ENCODE results near the gene MKI67.

Gene MKI67

DNA sequence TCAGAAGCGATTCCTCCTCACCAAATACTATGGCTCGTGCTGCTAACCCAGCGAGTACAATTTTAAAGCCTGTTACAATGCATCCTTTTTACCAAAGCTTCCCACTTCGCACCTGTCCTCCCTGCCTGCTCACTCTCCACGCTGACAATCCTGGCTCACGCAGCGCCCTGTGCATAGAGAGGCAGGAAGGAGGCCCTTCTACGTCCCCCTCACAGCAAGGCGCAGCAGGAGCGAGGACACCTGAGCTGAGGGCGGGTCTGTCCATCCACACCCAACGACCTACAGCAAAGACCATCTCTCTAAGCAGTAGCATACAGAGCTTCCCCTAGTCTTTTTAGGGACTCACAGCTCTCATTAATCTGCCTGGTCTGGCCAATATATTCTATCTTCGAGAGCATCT lies 46.0 kb downstream of the MKI67 start:
- TF ChIP-seq, protein P1, sequence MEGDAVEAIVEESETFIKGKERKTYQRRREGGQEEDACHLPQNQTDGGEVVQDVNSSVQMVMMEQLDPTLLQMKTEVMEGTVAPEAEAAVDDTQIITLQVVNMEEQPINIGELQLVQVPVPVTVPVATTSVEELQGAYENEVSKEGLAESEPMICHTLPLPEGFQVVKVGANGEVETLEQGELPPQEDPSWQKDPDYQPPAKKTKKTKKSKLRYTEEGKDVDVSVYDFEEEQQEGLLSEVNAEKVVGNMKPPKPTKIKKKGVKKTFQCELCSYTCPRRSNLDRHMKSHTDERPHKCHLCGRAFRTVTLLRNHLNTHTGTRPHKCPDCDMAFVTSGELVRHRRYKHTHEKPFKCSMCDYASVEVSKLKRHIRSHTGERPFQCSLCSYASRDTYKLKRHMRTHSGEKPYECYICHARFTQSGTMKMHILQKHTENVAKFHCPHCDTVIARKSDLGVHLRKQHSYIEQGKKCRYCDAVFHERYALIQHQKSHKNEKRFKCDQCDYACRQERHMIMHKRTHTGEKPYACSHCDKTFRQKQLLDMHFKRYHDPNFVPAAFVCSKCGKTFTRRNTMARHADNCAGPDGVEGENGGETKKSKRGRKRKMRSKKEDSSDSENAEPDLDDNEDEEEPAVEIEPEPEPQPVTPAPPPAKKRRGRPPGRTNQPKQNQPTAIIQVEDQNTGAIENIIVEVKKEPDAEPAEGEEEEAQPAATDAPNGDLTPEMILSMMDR (IDR thresholded peaks at IDR 0.05; ENCODE audit: low read depth, low read length): no peak
- Histone ChIP-seq H3K4me1 (no peaks in the 10 kb centered on the region), H3K36me3 (no peaks in the 10 kb centered on the region), H3K4me3 (ENCODE audit: low read depth, low read length) (no peak overlapping the region), H3K27me3 (no peaks in the 10 kb centered on the region), H3K9me3 (no peaks in the 10 kb centered on the region)
- DNase-seq: no peak

DNA sequence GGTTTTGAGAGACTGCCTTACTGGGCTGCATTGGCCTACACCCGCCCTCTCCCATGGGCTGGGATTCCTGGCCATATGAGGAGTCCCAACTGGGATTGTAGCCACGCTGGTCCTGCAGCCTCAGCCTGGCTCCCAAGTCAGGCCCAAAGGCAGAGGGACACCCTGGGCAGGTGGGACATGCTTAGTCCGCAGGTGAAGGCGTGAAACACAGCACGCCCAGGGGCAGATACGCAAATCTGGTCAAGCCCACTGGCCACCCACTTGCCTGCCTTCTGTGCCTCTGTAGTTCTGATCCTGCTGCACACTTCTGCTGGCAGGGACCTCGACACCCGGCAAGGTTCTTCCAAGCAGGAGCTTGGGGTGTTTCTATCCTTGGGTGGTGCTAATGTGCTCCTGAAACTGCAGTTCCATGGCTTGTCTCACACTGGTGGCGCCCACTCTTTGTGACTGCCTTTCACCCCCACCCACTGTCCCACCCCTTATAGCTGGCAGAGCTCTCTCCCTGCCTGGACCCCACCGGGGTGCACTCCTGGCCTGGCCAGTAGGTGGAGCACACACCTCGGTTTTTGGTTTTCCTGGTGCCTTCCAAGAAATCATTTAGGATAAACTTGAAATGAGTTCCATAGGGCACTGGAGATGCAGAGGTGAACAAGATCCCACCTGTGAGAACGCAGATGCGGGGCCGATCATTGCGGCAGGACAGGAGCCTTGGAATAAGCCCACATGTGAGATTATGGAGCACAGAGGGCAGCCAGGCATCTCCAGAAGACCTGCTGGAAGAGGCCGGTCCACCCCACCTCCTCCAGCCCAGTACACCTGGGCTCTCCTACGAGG lies 47.9 kb downstream of the MKI67 start:
- H3K4me1 ChIP-seq: no peaks in the 10 kb centered on the region
- H3K36me3 ChIP-seq: no peaks in the 10 kb centered on the region
- DNase-seq: peak; percentile 62
- H3K9me3 ChIP-seq: no peaks in the 10 kb centered on the region
- no peaks in the 10 kb centered on the region for H3K27me3 ChIP-seq
- TF ChIP-seq, protein P1 (IDR thresholded peaks at IDR 0.05; ENCODE audit: low read depth, low read length): peak; percentile 77
- H3K4me3 ChIP-seq (ENCODE audit: low read depth, low read length): no peak overlapping the region

DNA sequence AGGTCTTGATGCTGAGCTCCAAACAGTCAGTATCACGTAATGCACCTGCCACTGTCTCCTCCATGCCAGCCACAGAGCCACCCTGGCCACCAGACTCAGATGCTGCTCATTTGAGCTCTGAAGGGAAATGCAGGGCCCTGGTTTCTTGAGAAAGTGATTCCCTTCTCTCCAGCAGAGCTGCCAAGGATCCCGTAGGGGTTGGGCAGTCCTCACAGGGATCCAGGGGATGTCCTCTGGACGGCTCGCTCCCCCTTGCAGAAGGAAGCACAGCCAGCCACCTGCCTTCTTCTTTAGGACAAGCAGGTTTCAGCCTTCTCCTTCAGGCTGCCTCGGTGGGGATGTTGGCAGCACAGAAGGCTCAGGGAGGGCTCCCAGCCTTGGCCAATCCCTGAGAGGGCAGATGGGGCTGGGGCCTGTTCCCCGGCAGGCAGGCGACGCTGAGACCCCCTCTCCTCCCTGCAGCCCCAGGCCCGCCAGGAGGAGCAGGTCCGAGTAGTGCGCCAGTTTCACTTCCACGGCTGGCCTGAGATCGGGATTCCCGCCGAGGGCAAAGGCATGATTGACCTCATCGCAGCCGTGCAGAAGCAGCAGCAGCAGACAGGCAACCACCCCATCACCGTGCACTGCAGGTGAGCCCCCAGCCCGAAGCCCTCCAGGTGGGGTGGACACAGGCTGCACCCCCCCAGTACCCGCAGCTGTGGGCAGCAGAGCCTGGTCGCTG lies 48.9 kb downstream of the MKI67 start:
- Histone ChIP-seq H3K9me3 (no peaks in the 10 kb centered on the region), H3K4me3 (ENCODE audit: low read depth, low read length) (no peak overlapping the region), H3K27me3 (no peaks in the 10 kb centered on the region), H3K36me3 (no peaks in the 10 kb centered on the region), H3K4me1 (no peaks in the 10 kb centered on the region)
- TF ChIP-seq, protein P1 (IDR thresholded peaks at IDR 0.05; ENCODE audit: low read depth, low read length): no peak
- DNase-seq: no peak

DNA sequence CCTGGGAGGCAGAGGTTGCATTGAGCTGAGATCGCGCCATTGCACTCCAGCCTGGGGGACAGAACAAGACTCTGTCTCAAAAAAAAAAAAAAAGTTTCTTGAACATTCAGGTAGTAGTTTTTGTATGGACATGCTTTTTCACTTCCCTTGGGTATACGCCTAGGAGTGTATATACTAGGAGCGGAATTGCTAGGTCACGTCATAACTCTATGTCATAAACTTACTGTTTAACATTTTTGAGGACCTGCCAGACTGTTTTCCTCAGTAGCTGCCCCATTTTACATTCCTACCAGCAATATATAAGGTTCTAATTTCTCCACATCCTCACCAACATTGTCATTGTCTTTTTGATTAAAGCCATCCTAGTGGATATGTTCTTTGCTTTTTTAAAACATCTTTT lies 51.6 kb downstream of the MKI67 start:
- H3K27me3 ChIP-seq: no peaks in the 10 kb centered on the region
- no peaks in the 10 kb centered on the region for H3K4me1 ChIP-seq
- TF ChIP-seq, protein P1 (IDR thresholded peaks at IDR 0.05; ENCODE audit: low read depth, low read length): no peak
- H3K9me3 ChIP-seq: no peaks in the 10 kb centered on the region
- no peaks in the 10 kb centered on the region for H3K36me3 ChIP-seq
- DNase-seq: no peak
- H3K4me3 ChIP-seq (ENCODE audit: low read depth, low read length): no peak overlapping the region

DNA sequence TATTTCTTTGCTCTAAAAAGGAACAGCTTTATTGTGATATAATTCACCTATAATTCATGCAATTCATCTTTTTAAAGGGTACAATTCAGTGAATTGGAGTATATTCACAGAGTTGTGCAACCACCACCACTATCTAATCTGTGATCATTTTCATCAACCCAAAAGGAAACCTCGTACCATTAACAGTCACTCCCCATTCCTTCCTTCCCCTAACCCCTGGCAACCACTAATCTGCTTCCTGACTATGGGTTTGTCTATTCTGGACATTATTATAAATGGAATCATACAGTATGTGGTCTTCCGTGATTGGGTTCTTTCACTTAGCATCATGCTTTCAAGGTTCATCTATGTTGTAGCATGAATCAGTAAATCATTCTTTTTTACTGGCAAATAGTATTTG lies 52.3 kb downstream of the MKI67 start:
- Histone ChIP-seq H3K9me3 (no peaks in the 10 kb centered on the region), H3K4me1 (no peaks in the 10 kb centered on the region), H3K36me3 (no peaks in the 10 kb centered on the region), H3K4me3 (ENCODE audit: low read depth, low read length) (no peak overlapping the region), H3K27me3 (no peaks in the 10 kb centered on the region)
- TF ChIP-seq, protein P1 (IDR thresholded peaks at IDR 0.05; ENCODE audit: low read depth, low read length): no peak
- no peak for DNase-seq

Data from BE2C (cell line).